ENCODE measurements around the gene EFHD1.

GRCh38 chr2:232698556-232699091, 65.2 kb downstream of the EFHD1 start:
- TF ChIP-seq CTCF (IDR thresholded peaks at IDR 0.05) (no peak), POLR2A (IDR thresholded peaks at IDR 0.05) (no peak)

All from body of pancreas (tissue), 4 donors.